WTC11 (cell line): ENCODE measurements around the gene TARM1. TPM values are rescaled to one million over a fixed set of nuclear protein-coding genes. Genes with fewer than 3 reads are reported as not detected.

Experiments
- ATAC-seq: fragments of 200-7000 bp; cut with Tn5 transposase; 2 replicates; pipeline ENCODE4 v1.10.0; 2021; ENCODE audit warnings: mild to moderate bottlenecking, moderate library complexity
- Bru-seq: library from RNA; stranded (reverse); fragments of 400-500 nt; gene quantifications from one replicate; lab custom pipeline; 2021; lab: Mats Ljungman, UMichigan
- CTCF ChIA-PET: fragments of 300-600 bp; sonication (Branson Sonifier 250); formaldehyde crosslinking; loops from one replicate; lab custom pipeline; 2021; ENCODE audit warnings: antibody characterized with exemption; lab: Charles Lee
- POLR2A ChIA-PET: fragments of 350-600 bp; sonication (Branson Sonifier 250); formaldehyde crosslinking; loops from one replicate; lab custom pipeline; 2021; ENCODE audit warnings: antibody characterized with exemption; lab: Charles Lee
- DNase-seq: peaks from one replicate; pipeline ENCODE4 v3.0.0; 2021; ENCODE audit warnings: low spot score
- H3K27ac Mint-ChIP-seq: 2 replicates; pipeline ENCODE4 v1.8.0; 2021; ENCODE audit warnings: mixed read lengths
- H3K27me3 Mint-ChIP-seq: 2 replicates; pipeline ENCODE4 v1.8.0; 2021; ENCODE audit warnings: low read depth, mild to moderate bottlenecking, moderate library complexity, mixed read lengths
- H3K36me3 Mint-ChIP-seq: 2 replicates; pipeline ENCODE4 v1.8.0; 2021; ENCODE audit warnings: mixed read lengths
- H3K4me1 Mint-ChIP-seq: 2 replicates; pipeline ENCODE4 v1.8.0; 2022; ENCODE audit warnings: mixed read lengths
- H3K4me3 Mint-ChIP-seq: 2 replicates; pipeline ENCODE4 v1.8.0; 2021; ENCODE audit warnings: mild to moderate bottlenecking, moderate library complexity, mixed read lengths
- H3K9me3 Mint-ChIP-seq: 2 replicates; pipeline ENCODE4 v1.8.0; 2021; ENCODE audit warnings: mixed read lengths
- AFF4 ChIP-seq: sonication (generic); formaldehyde crosslinking; IDR thresholded peaks from 2 replicates; pipeline ENCODE4 v1.8.1; 2023; ENCODE audit warnings: mild to moderate bottlenecking, missing genetic modification reagents, borderline replicate concordance
- CTCF ChIP-seq: fragments of 200-600 bp; IDR thresholded peaks from 2 replicates; pipeline ENCODE4 v1.8.0; 2022; ENCODE audit warnings: antibody characterized with exemption
- EMX1 ChIP-seq: fragments of 250-450 bp; sonication (Bioruptor Pico); IDR thresholded peaks from 2 replicates; pipeline ENCODE4 v1.8.0; 2021; ENCODE audit warnings: mild to moderate bottlenecking
- FOXK1 ChIP-seq: sonication (generic); formaldehyde crosslinking; IDR thresholded peaks from 2 replicates; pipeline ENCODE4 v1.8.0; 2022; ENCODE audit warnings: mild to moderate bottlenecking, moderate library complexity, missing genetic modification reagents
- RELA ChIP-seq: sonication (generic); formaldehyde crosslinking; IDR thresholded peaks from 2 replicates; pipeline ENCODE4 v1.8.1; 2022; ENCODE audit warnings: missing genetic modification reagents, mild to moderate bottlenecking, borderline replicate concordance
- ZNF263 ChIP-seq: sonication (generic); formaldehyde crosslinking; IDR thresholded peaks from 2 replicates; pipeline ENCODE4 v1.8.1; 2022; ENCODE audit warnings: low read depth, mild to moderate bottlenecking, moderate library complexity, missing genetic modification reagents
- ZNF416 ChIP-seq: fragments of 250-450 bp; sonication (Bioruptor Pico); IDR thresholded peaks from 2 replicates; pipeline ENCODE4 v1.9.0; 2021; ENCODE audit warnings: mild to moderate bottlenecking, inconsistent platforms
- ZNF532 ChIP-seq: fragments of 250-450 bp; sonication (Bioruptor Pico); IDR thresholded peaks from 2 replicates; pipeline ENCODE4 v1.9.0; 2021; ENCODE audit warnings: mild to moderate bottlenecking, borderline replicate concordance
- long read RNA-seq, 3 experiments: library from RNA in 1 of 3; library from capped mRNA in 1 of 3; library from polyadenylated mRNA in 1 of 3; unstranded in 2 of 3; stranded (forward) in 1 of 3; transcript quantifications; one replicate each; pipeline ENCODE4 v2.0.0, GENCODE V29; 2021
- total RNA-seq: library from RNA; stranded (reverse); gene quantifications from 3 replicates; pipeline ENCODE4 v1.2.3, GENCODE V29; 2021
- TF ChIP-seq, protein P1 (sequence below): sonication (generic); formaldehyde crosslinking; conservative IDR thresholded peaks from 2 replicates; pipeline ENCODE4 v1.8.1; 2023; ENCODE audit warnings: mild to moderate bottlenecking, low read depth, missing genetic modification reagents, moderate library complexity
- TF ChIP-seq, protein P2 (sequence below): sonication (generic); formaldehyde crosslinking; IDR thresholded peaks from 2 replicates; pipeline ENCODE4 v1.8.0; 2023; ENCODE audit warnings: mild to moderate bottlenecking, missing genetic modification reagents

Gene TARM1
- total RNA-seq (not detected in 3 replicates), Bru-seq, nascent RNA (not detected)
- long read RNA-seq, experiment 1 = 0 reads
- long read RNA-seq, experiment 2 = 0 reads
- long read RNA-seq, experiment 3 = 0 reads

DNA sequence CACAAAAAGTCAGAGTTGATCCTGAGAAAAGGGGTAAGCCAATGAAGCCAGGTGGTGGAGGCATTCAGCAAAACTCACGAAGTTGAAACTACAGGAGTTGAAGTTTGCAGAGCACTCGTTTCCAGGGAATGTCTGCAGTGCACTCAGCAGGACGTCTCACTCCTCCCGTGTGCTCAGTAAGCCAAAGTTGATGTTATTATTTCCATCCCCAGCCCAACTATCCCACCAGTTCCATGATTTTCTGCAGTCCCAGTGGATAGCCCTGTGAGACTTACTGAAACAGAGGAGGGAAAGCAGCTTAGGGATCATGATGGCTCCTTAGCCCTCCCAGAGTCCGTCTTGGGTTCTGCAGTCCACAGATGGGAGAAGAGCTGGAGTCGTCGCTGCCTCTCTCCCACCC lies at the start of gene TARM1:
Gene TARM1 (minus strand): TSS at position 334 of the 400 bp plus-strand sequence. CDS start 25 bp downstream, at position 309.
- DNase-seq = no peak
- Mint-ChIP-seq H3K9me3 (peaks cover 25% of the 10 kb centered on the region), H3K27ac (no peak within 1 kb of the TSS), H3K36me3 (peaks cover 7% of the 10 kb centered on the region)
- CTCF ChIA-PET = interaction anchor here (1.0 to 2.0 kb wide), 3 partner anchors 8 to 57 kb away, joined by 4 to 5 read pairs (median 5); no protein-coding TSS in a partner anchor
- POLR2A ChIA-PET = no interaction called here
- TF ChIP-seq ZNF416 (CRISPR knock-in tag) = no peak
- TF ChIP-seq, protein P1, sequence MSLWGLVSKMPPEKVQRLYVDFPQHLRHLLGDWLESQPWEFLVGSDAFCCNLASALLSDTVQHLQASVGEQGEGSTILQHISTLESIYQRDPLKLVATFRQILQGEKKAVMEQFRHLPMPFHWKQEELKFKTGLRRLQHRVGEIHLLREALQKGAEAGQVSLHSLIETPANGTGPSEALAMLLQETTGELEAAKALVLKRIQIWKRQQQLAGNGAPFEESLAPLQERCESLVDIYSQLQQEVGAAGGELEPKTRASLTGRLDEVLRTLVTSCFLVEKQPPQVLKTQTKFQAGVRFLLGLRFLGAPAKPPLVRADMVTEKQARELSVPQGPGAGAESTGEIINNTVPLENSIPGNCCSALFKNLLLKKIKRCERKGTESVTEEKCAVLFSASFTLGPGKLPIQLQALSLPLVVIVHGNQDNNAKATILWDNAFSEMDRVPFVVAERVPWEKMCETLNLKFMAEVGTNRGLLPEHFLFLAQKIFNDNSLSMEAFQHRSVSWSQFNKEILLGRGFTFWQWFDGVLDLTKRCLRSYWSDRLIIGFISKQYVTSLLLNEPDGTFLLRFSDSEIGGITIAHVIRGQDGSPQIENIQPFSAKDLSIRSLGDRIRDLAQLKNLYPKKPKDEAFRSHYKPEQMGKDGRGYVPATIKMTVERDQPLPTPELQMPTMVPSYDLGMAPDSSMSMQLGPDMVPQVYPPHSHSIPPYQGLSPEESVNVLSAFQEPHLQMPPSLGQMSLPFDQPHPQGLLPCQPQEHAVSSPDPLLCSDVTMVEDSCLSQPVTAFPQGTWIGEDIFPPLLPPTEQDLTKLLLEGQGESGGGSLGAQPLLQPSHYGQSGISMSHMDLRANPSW (CRISPR knock-in tag) = no peak
- TF ChIP-seq RELA = no peak
- no peak for TF ChIP-seq ZNF263 (CRISPR knock-in tag)
- no peak for TF ChIP-seq CTCF
- TF ChIP-seq, protein P2, sequence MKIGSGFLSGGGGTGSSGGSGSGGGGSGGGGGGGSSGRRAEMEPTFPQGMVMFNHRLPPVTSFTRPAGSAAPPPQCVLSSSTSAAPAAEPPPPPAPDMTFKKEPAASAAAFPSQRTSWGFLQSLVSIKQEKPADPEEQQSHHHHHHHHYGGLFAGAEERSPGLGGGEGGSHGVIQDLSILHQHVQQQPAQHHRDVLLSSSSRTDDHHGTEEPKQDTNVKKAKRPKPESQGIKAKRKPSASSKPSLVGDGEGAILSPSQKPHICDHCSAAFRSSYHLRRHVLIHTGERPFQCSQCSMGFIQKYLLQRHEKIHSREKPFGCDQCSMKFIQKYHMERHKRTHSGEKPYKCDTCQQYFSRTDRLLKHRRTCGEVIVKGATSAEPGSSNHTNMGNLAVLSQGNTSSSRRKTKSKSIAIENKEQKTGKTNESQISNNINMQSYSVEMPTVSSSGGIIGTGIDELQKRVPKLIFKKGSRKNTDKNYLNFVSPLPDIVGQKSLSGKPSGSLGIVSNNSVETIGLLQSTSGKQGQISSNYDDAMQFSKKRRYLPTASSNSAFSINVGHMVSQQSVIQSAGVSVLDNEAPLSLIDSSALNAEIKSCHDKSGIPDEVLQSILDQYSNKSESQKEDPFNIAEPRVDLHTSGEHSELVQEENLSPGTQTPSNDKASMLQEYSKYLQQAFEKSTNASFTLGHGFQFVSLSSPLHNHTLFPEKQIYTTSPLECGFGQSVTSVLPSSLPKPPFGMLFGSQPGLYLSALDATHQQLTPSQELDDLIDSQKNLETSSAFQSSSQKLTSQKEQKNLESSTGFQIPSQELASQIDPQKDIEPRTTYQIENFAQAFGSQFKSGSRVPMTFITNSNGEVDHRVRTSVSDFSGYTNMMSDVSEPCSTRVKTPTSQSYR (CRISPR knock-in tag) = no peak
- TF ChIP-seq EMX1 (CRISPR knock-in tag) = no peak
- TF ChIP-seq ZNF532 = no peak
- TF ChIP-seq AFF4 (CRISPR knock-in tag) = no peak
- TF ChIP-seq FOXK1 (CRISPR knock-in tag) = no peak
- TF ChIP-seq, all 79 proteins: peak for 0
- H3K27me3 Mint-ChIP-seq = peaks cover 11% of the 10 kb centered on the region
- no peaks in the 10 kb centered on the region for H3K4me1 Mint-ChIP-seq
- H3K4me3 Mint-ChIP-seq = no peak within 1 kb of the TSS
- ATAC-seq = peak; percentile 64
